Measurements from ENCODE around the gene TET1. TPM values are rescaled to one million over a fixed set of nuclear protein-coding genes. Genes with fewer than 3 reads are reported as not detected.
A peak's percentile ranks its signal among the peaks of the same experiment; 100 is the strongest.

The TET1 gene
- total and polyA plus RNA-seq, 2 of the 13 experiments (the other 11 are each of a cell fraction or from before 2014, with no cell fraction given) = 6.9 to 7.3 TPM

- TF ChIP-seq ZNF619 (CRISPR knock-in tag; IDR thresholded peaks at IDR 0.05) (peak; percentile 56), ZNF264 (CRISPR knock-in tag; IDR thresholded peaks at IDR 0.05) (peak; percentile 91), ZFP90 (CRISPR knock-in tag; IDR thresholded peaks at IDR 0.05; ENCODE audit: borderline replicate concordance) (peak; percentile 47; the same call in 1 of the 2 replicates), ZNF292 (CRISPR knock-in tag; IDR thresholded peaks at IDR 0.05; ENCODE audit: borderline replicate concordance, low read depth) (no peak), DNMT3B (CRISPR knock-in tag; conservative IDR thresholded peaks at IDR 0.05) (no peak), ZNF746 (CRISPR knock-in tag; IDR thresholded peaks at IDR 0.05) (0 out of 2 replicates have a peak, but pooled peaks have one; percentile 25), NFIC (IDR thresholded peaks at IDR 0.05; ENCODE audit: low read length) (no peak), RBM22 (optimal IDR thresholded peaks at IDR 0.05; ENCODE audit: low read length) (no peak), POLR2G (IDR thresholded peaks at IDR 0.05; ENCODE audit: low read depth, low read length) (peak; percentile 92), SRSF1 (optimal IDR thresholded peaks at IDR 0.05; ENCODE audit: low read depth, low read length) (peak; percentile 65), ZNF605 (CRISPR knock-in tag; IDR thresholded peaks at IDR 0.05) (no peak), ZNF644 (CRISPR knock-in tag; IDR thresholded peaks at IDR 0.05; ENCODE audit: low read depth) (peak; percentile 64; the same call in 1 of the 2 replicates), SALL2 (CRISPR knock-in tag; IDR thresholded peaks at IDR 0.05) (no peak), NFYC (CRISPR knock-in tag; IDR thresholded peaks at IDR 0.05) (peak; percentile 69), FOXK1 (CRISPR knock-in tag; IDR thresholded peaks at IDR 0.05; ENCODE audit: borderline replicate concordance, low read depth) (no peak), THAP11 (CRISPR knock-in tag; IDR thresholded peaks at IDR 0.05) (peak; percentile 80), ZMYM3 (CRISPR knock-in tag; IDR thresholded peaks at IDR 0.05) (no peak)
- TF ChIP-seq, protein P1, sequence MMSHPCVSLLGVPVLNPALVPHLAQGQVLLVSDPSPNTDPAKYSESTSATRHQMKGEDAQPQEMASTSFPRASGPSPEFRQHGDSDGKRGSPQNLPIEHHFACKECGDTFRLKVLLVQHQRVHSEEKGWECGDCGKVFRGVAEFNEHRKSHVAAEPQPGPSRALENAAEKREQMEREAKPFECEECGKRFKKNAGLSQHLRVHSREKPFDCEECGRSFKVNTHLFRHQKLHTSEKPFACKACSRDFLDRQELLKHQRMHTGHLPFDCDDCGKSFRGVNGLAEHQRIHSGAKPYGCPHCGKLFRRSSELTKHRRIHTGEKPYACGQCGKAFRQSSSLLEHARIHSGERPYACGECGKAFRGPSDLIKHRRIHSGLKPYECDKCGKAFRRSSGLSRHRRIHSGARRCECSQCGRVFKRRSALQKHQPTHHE (CRISPR knock-in tag; IDR thresholded peaks at IDR 0.05; ENCODE audit: borderline replicate concordance) = peak; percentile 75; the same call in 1 of the 2 replicates
- TF ChIP-seq, protein P2, sequence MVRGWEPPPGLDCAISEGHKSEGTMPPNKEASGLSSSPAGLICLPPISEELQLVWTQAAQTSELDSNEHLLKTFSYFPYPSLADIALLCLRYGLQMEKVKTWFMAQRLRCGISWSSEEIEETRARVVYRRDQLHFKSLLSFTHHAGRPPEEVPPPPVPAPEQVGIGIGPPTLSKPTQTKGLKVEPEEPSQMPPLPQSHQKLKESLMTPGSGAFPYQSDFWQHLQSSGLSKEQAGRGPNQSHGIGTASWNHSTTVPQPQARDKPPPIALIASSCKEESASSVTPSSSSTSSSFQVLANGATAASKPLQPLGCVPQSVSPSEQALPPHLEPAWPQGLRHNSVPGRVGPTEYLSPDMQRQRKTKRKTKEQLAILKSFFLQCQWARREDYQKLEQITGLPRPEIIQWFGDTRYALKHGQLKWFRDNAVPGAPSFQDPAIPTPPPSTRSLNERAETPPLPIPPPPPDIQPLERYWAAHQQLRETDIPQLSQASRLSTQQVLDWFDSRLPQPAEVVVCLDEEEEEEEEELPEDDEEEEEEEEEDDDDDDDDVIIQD (CRISPR knock-in tag; IDR thresholded peaks at IDR 0.05; ENCODE audit: low read depth) = peak; percentile 54
- TF ChIP-seq, protein P3, sequence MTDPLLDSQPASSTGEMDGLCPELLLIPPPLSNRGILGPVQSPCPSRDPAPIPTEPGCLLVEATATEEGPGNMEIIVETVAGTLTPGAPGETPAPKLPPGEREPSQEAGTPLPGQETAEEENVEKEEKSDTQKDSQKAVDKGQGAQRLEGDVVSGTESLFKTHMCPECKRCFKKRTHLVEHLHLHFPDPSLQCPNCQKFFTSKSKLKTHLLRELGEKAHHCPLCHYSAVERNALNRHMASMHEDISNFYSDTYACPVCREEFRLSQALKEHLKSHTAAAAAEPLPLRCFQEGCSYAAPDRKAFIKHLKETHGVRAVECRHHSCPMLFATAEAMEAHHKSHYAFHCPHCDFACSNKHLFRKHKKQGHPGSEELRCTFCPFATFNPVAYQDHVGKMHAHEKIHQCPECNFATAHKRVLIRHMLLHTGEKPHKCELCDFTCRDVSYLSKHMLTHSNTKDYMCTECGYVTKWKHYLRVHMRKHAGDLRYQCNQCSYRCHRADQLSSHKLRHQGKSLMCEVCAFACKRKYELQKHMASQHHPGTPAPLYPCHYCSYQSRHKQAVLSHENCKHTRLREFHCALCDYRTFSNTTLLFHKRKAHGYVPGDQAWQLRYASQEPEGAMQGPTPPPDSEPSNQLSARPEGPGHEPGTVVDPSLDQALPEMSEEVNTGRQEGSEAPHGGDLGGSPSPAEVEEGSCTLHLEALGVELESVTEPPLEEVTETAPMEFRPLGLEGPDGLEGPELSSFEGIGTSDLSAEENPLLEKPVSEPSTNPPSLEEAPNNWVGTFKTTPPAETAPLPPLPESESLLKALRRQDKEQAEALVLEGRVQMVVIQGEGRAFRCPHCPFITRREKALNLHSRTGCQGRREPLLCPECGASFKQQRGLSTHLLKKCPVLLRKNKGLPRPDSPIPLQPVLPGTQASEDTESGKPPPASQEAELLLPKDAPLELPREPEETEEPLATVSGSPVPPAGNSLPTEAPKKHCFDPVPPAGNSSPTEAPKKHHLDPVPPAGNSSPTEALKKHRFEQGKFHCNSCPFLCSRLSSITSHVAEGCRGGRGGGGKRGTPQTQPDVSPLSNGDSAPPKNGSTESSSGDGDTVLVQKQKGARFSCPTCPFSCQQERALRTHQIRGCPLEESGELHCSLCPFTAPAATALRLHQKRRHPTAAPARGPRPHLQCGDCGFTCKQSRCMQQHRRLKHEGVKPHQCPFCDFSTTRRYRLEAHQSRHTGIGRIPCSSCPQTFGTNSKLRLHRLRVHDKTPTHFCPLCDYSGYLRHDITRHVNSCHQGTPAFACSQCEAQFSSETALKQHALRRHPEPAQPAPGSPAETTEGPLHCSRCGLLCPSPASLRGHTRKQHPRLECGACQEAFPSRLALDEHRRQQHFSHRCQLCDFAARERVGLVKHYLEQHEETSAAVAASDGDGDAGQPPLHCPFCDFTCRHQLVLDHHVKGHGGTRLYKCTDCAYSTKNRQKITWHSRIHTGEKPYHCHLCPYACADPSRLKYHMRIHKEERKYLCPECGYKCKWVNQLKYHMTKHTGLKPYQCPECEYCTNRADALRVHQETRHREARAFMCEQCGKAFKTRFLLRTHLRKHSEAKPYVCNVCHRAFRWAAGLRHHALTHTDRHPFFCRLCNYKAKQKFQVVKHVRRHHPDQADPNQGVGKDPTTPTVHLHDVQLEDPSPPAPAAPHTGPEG (CRISPR knock-in tag; IDR thresholded peaks at IDR 0.05) = 0 out of 2 replicates have a peak, but pooled peaks have one; percentile 25
Observed at GRCh38 chr10:68720793-68721672, 160.9 kb downstream of the TET1 start, which contains the start of gene CCAR1 (continued).

Data from HepG2 (cell line).